ENCODE data around the gene CEND1. TPM values are rescaled to one million over a fixed set of nuclear protein-coding genes. Genes with fewer than 3 reads are reported as not detected.

Gene CEND1
- total RNA-seq, 4 donors from 2014 or later = 0.44 to 0.45 TPM; not detected in 2

DNA sequence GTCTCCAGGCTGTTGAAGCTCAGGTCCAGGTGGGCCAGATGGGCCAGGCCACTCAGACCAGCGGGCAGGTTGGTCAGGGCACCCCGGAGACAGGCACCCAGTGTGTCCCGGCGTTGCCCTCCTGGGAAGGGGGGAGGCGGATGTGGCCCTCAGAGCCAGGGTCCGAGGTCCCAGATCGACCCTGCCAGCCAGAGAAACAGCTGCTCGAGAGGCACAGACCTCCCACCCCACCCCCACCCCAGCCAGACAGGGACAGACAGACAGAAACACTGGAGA is 13.5 kb upstream of the CEND1 start:
- Histone ChIP-seq H3K4me3 (replicated peaks in 1 of 3) (no peak overlapping the region), H3K27ac (no peak overlapping the region), H3K27me3 (no peaks in the 10 kb centered on the region), H3K9me3 (no peaks in the 10 kb centered on the region), H3K4me1 (peaks cover 18 to 22% of the 10 kb centered on the region in 2 donors), H3K36me3 (no peaks in the 10 kb centered on the region)
- DNase-seq = no peak
- intact Hi-C loops (cut with DNase I) = no loop called here
- TF ChIP-seq POLR2A (IDR thresholded peaks at IDR 0.05) = no peak
- WGBS, 2 donors = 87% methylated on average over 6 of the region's 8 CpGs; no CpG with 5 or more reads in 1 of the 2 donors

GRCh38 chr11:802693-803466 is 13.0 kb upstream of the CEND1 start:
- WGBS, 2 donors = 92 to 95% methylated on average over 10 to 18 of the region's 28 CpGs
- H3K27me3 ChIP-seq = no peaks in the 10 kb centered on the region
- no peak overlapping the region for H3K27ac ChIP-seq
- no peaks in the 10 kb centered on the region for H3K36me3 ChIP-seq
- no peak for DNase-seq
- H3K4me1 ChIP-seq = peaks cover 18 to 21% of the 10 kb centered on the region in 2 donors
- H3K9me3 ChIP-seq = no peaks in the 10 kb centered on the region
- intact Hi-C loops (cut with DNase I) = no loop called here
- TF ChIP-seq POLR2A (IDR thresholded peaks at IDR 0.05) = no peak
- TF ChIP-seq, protein P1, sequence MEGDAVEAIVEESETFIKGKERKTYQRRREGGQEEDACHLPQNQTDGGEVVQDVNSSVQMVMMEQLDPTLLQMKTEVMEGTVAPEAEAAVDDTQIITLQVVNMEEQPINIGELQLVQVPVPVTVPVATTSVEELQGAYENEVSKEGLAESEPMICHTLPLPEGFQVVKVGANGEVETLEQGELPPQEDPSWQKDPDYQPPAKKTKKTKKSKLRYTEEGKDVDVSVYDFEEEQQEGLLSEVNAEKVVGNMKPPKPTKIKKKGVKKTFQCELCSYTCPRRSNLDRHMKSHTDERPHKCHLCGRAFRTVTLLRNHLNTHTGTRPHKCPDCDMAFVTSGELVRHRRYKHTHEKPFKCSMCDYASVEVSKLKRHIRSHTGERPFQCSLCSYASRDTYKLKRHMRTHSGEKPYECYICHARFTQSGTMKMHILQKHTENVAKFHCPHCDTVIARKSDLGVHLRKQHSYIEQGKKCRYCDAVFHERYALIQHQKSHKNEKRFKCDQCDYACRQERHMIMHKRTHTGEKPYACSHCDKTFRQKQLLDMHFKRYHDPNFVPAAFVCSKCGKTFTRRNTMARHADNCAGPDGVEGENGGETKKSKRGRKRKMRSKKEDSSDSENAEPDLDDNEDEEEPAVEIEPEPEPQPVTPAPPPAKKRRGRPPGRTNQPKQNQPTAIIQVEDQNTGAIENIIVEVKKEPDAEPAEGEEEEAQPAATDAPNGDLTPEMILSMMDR (IDR thresholded peaks at IDR 0.05) = no peak
- H3K4me3 ChIP-seq (replicated peaks in 1 of 3) = no peak overlapping the region

- Histone ChIP-seq H3K36me3 (no peaks in the 10 kb centered on the region), H3K9me3 (no peaks in the 10 kb centered on the region), H3K27me3 (no peaks in the 10 kb centered on the region), H3K27ac (no peak overlapping the region), H3K4me1 (peaks cover 20 to 22% of the 10 kb centered on the region in 2 donors), H3K4me3 (replicated peaks in 1 of 3) (no peak overlapping the region)
- intact Hi-C loops (cut with DNase I) = no loop called here
- 98% methylated on average over 9 to 15 of the region's 21 CpGs for WGBS, 2 donors
- DNase-seq = no peak
- no peak for TF ChIP-seq POLR2A (IDR thresholded peaks at IDR 0.05)
These were observed 12.2 kb upstream of the CEND1 start for GRCh38 chr11:802018-802617.

DNA sequence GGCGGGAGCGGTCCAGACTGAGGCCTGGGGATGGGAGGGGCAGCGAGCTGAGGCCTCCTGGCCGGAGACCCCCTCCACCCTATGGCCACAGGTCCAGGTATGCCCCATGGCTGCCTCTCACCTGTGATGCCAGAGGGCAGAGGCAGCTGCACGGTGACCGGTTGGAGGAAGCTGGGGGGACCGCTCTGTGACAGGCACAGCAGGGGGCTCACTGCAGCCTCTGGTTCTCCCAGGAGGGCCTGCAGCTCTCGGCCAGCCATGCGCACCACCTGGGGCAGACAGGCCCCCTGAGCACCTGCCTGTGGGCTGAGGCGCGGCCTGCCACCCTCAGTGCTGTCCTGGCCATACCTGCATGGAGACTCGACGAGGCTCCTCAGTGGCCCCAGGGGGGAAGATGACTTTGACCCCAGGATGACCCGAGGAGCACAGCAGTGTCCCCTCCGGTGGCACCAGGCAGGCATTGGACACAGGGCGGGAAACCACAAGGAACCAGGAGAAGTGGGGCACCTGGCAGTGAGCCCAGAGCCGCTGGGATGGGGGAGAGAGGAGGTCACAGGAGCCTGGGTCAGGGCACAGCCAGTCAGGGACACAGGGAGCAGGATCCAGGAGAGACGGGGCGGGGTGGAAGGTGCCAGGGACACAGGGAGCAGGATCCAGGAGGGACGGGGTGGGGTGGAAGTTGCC is 11.3 kb upstream of the CEND1 start:
- Histone ChIP-seq H3K4me3 (replicated peaks in 1 of 3) (no peak overlapping the region), H3K36me3 (no peaks in the 10 kb centered on the region), H3K27me3 (no peaks in the 10 kb centered on the region), H3K4me1 (peaks cover 29 to 31% of the 10 kb centered on the region in 2 donors), H3K9me3 (no peaks in the 10 kb centered on the region), H3K27ac (no peak overlapping the region)
- intact Hi-C loops (cut with DNase I) = no loop called here
- TF ChIP-seq POLR2A (IDR thresholded peaks at IDR 0.05) = no peak
- TF ChIP-seq, protein P1 (IDR thresholded peaks at IDR 0.05) = no peak
- no peak for DNase-seq
- WGBS, 2 donors = 91 to 92% methylated on average over 11 to 14 of the region's 20 CpGs

- Histone ChIP-seq H3K27me3 (no peaks in the 10 kb centered on the region), H3K4me1 (peaks cover 32 to 35% of the 10 kb centered on the region in 2 donors), H3K9me3 (no peaks in the 10 kb centered on the region), H3K27ac (no peak overlapping the region), H3K36me3 (no peaks in the 10 kb centered on the region), H3K4me3 (replicated peaks in 1 of 3) (no peak overlapping the region)
- 86 to 98% methylated on average over 11 to 13 of the region's 30 CpGs for WGBS, 2 donors
- no peak for TF ChIP-seq POLR2A (IDR thresholded peaks at IDR 0.05)
- TF ChIP-seq, protein P1 (IDR thresholded peaks at IDR 0.05) = no peak
- intact Hi-C loops (cut with DNase I) = no loop called here
- no peak for DNase-seq
These were observed 10.6 kb upstream of the CEND1 start for GRCh38 chr11:800473-800872.

Data from thyroid gland (tissue), 4 donors.